Esophagus muscularis mucosa (tissue), 4 donors: ENCODE results near the gene TMOD1. TPM values are rescaled to one million over a fixed set of nuclear protein-coding genes. Genes with fewer than 3 reads are reported as not detected.
A peak's percentile ranks its signal among the peaks of the same experiment; 100 is the strongest.

Source experiments
- DNase-seq: peaks from one replicate; pipeline ENCODE4 v3.0.0-alpha.2; 2017; ENCODE audit errors: extremely low spot score
- H3K27ac ChIP-seq, 4 donors: fragments of 200-600 bp; sonication (generic); replicated peaks in 1 of 4; 1 replicate in 3 of 4; 2 replicates in 1 of 4; pipeline ENCODE4 v1.5.1; 2016 to 2019; ENCODE audit warnings: mild to moderate bottlenecking in 1 of 4
- H3K27me3 ChIP-seq, 4 donors: fragments of 200-600 bp; sonication (generic); one replicate each; pipeline versions ENCODE4 v1.5.1 to v1.6.0; 2016 to 2019
- H3K36me3 ChIP-seq, 4 donors: fragments of 200-600 bp; sonication (generic); one replicate each; pipeline ENCODE4 v1.5.1; 2016 to 2019
- H3K4me1 ChIP-seq, 4 donors: fragments of 200-600 bp; sonication (generic); one replicate each; pipeline ENCODE4 v1.5.1; 2016 to 2019
- H3K4me3 ChIP-seq, 4 donors: fragments of 200-600 bp; sonication (generic); 1 replicate in 2 of 4; 2 replicates in 2 of 4; pipeline ENCODE4 v1.5.1; 2016 to 2019; ENCODE audit warnings: mild to moderate bottlenecking in 4 of 4, moderate library complexity in 1 of 4
- H3K9me3 ChIP-seq, 4 donors: fragments of 200-600 bp; sonication (generic); 1 replicate in 3 of 4; 2 replicates in 1 of 4; pipeline ENCODE4 v1.5.1; 2016 to 2019
- CTCF ChIP-seq, 3 experiments: fragments of 200-600 bp in 2 of 3; fragments of 450-650 bp in 1 of 3; sonication (generic) in 2 of 3; IDR thresholded peaks; one replicate each; pipeline ENCODE4 v1.5.1; 2017 to 2019; ENCODE audit warnings: antibody characterized with exemption in 3 of 3, mild to moderate bottlenecking in 2 of 3, moderate library complexity in 1 of 3
- EP300 ChIP-seq: sonication (generic); formaldehyde crosslinking; IDR thresholded peaks from one replicate; pipeline ENCODE4 v1.6.1; 2017; ENCODE audit warnings: antibody characterized with exemption
- POLR2A ChIP-seq: fragments of 450-650 bp; IDR thresholded peaks from one replicate; pipeline ENCODE4 v1.6.1; 2017; ENCODE audit warnings: antibody characterized with exemption, moderate library complexity, mild to moderate bottlenecking, low read depth
- POLR2AphosphoS5 ChIP-seq, 2 donors: sonication (generic); formaldehyde crosslinking; IDR thresholded peaks; one replicate each; pipeline ENCODE4 v1.6.1; 2017; ENCODE audit warnings: antibody characterized with exemption in 2 of 2
- WGBS: methylation state at CpG from one replicate; pipeline ENCODE4 v1.1.5; 2018; 5-methylcytosine and 5-hydroxymethylcytosine counted together
- intact Hi-C: fragments of 100-400 bp; cut with DNase I; formaldehyde crosslinking; loops from one replicate; pipeline ENCODE4 v1.15.1; 2023
- total RNA-seq, 4 donors: library from RNA; depleted of rRNA; stranded (reverse); fragments of >200 nt; gene quantifications; one replicate each; pipeline versions ENCODE4 v1.1.0 to v1.2.1, GENCODE V29; 2016

TMOD1 gene
- total RNA-seq, 4 donors from 2014 or later: 68.4 to 97.6 (median 71.6) TPM

DNA sequence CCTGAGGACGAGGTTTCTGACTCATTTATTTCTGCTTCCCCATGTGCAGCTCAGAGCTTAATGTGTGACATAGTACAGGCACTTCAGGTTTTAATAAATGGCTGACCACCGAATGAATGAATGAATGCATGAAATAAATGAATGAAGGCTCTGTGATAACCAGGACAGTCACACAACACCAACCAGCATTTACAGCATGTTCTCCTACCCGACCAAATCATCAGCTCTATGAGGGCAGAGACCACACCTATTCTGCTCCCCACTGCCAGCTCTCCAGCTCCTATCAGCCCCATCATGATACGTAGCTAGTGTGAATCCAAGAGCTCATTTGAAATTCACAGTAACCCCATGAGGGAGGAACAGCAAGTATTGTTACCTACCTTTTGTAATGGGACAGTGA, 4.8 kb downstream of the TMOD1 start:
- Histone ChIP-seq H3K4me3 (no peak overlapping the region), H3K36me3 (no peaks in the 10 kb centered on the region), H3K9me3 (no peaks in the 10 kb centered on the region), H3K4me1 (peaks cover 54 to 96% (median 90%) of the 10 kb centered on the region in 4 donors), H3K27me3 (no peaks in the 10 kb centered on the region), H3K27ac (peak overlapping the region in 3 of 4 donors; percentile 95 to 98 (median 96))
- DNase-seq: peak; percentile 75
- intact Hi-C loops: no loop called here
- 74% methylated on average over 4 of the region's 4 CpGs for WGBS
- TF ChIP-seq CTCF (IDR thresholded peaks at IDR 0.05): no peak
- no peak for TF ChIP-seq POLR2AphosphoS5 (IDR thresholded peaks at IDR 0.05)
- no peak for TF ChIP-seq EP300
- TF ChIP-seq POLR2A: no peak

GRCh38 chr9:97506787-97507186, 5.3 kb downstream of the TMOD1 start:
- H3K36me3 ChIP-seq: peaks cover 0 to 3% (median 0%) of the 10 kb centered on the region in 4 donors
- WGBS: 88% methylated on average over 1 of the region's 1 CpG
- no peaks in the 10 kb centered on the region for H3K27me3 ChIP-seq
- no peak for DNase-seq
- no peak for TF ChIP-seq EP300
- H3K27ac ChIP-seq: peak overlapping the region in 2 of 4 donors; percentile 95 to 96
- H3K4me3 ChIP-seq: no peak overlapping the region
- no peaks in the 10 kb centered on the region for H3K9me3 ChIP-seq
- intact Hi-C loops: no loop called here
- H3K4me1 ChIP-seq: peaks cover 59 to 100% (median 94%) of the 10 kb centered on the region in 4 donors

GRCh38 chr9:97507428-97507984, 6.0 kb downstream of the TMOD1 start:
- Histone ChIP-seq H3K27ac (peak overlapping the region; percentile 4 to 96 (median 54)), H3K9me3 (no peaks in the 10 kb centered on the region), H3K27me3 (no peaks in the 10 kb centered on the region), H3K4me1 (peaks cover 59 to 98% (median 89%) of the 10 kb centered on the region in 4 donors), H3K36me3 (peaks cover 0 to 7% (median 0%) of the 10 kb centered on the region in 4 donors), H3K4me3 (no peak overlapping the region)
- WGBS: 71% methylated on average over 5 of the region's 5 CpGs
- DNase-seq: peak; percentile 91
- no peak for TF ChIP-seq CTCF (IDR thresholded peaks at IDR 0.05)
- no peak for TF ChIP-seq EP300
- TF ChIP-seq POLR2AphosphoS5 (IDR thresholded peaks at IDR 0.05): no peak
- TF ChIP-seq POLR2A: no peak
- intact Hi-C loops: no loop called here

GRCh38 chr9:97508852-97509251, 7.4 kb downstream of the TMOD1 start:
- TF ChIP-seq POLR2A (no peak), POLR2AphosphoS5 (IDR thresholded peaks at IDR 0.05) (no peak), EP300 (no peak), CTCF (IDR thresholded peaks at IDR 0.05) (no peak)
- H3K27me3 ChIP-seq: no peaks in the 10 kb centered on the region
- H3K9me3 ChIP-seq: no peaks in the 10 kb centered on the region
- 86% methylated on average over 4 of the region's 4 CpGs for WGBS
- H3K27ac ChIP-seq: peak overlapping the region in 3 of 4 donors; percentile 14 to 96 (median 95)
- H3K36me3 ChIP-seq: peaks cover 0 to 7% (median 0%) of the 10 kb centered on the region in 4 donors
- intact Hi-C loops: no loop called here
- peak; percentile 24 for DNase-seq
- no peak overlapping the region for H3K4me3 ChIP-seq
- H3K4me1 ChIP-seq: peaks cover 59 to 90% (median 76%) of the 10 kb centered on the region in 4 donors

DNA sequence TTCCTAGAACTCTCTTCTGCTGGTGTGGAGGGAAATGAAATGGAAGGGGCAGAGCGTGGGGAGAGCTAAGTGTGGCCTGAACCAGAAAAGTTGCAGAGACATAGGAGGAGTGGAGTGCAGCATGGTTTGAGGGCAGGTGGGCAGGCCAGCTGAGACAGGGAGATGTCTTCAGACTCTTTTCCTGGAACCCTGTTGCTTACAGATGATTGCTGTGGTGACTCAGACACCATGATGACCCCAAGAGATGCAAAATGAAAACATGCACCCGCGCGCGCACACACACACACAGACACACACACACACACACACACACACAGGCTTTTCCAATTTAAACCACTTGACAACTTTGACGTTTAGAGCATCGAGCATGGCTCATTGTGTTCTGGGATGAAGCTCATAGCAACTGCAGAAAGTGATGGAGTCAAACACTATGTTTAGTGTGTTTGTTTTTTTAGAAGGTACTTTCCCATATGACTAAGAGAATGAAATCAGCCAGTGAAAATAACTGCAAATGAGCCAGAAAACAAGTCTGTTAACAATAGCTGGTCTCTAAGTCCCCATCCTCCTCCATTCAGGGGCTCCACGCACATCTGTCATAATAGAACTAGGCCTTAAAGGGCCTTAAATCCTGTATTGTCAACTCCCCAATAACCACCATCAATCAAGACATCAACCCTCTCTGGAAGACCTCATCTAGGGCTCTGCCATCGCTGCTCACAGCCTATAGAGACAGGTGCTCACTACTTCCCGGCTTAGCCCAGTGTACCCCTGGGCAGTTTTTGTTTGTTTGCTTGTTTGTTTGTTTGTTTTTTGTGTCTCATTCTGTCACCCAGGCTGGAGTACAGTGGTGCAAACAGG, 9.6 kb downstream of the TMOD1 start:
- intact Hi-C loops: no loop called here
- no peak for DNase-seq
- peak overlapping the region; percentile 7 to 95 (median 50) for H3K27ac ChIP-seq
- H3K36me3 ChIP-seq: peaks cover 0 to 7% (median 0%) of the 10 kb centered on the region in 4 donors
- H3K27me3 ChIP-seq: no peaks in the 10 kb centered on the region
- peaks cover 51 to 88% (median 71%) of the 10 kb centered on the region in 4 donors for H3K4me1 ChIP-seq
- no peaks in the 10 kb centered on the region for H3K9me3 ChIP-seq
- 58% methylated on average over 10 of the region's 10 CpGs for WGBS
- TF ChIP-seq POLR2AphosphoS5 (IDR thresholded peaks at IDR 0.05) (peak in 1 of 2 donors; percentile 12), POLR2A (no peak), EP300 (no peak), CTCF (IDR thresholded peaks at IDR 0.05) (no peak)
- H3K4me3 ChIP-seq: no peak overlapping the region
